Breast epithelium (tissue), 3 donors: Measurements from ENCODE around the gene TNFRSF12A.

Source experiments
- CTCF ChIP-seq, 3 donors: fragments of 450-650 bp; IDR thresholded peaks; one replicate each; pipeline ENCODE4 v1.5.1; 2016 to 2017; ENCODE audit warnings: antibody characterized with exemption in 3 of 3, mild to moderate bottlenecking in 3 of 3, moderate library complexity in 3 of 3
- POLR2A ChIP-seq: fragments of 450-650 bp; IDR thresholded peaks from one replicate; pipeline ENCODE4 v1.6.1; 2016; ENCODE audit warnings: antibody characterized with exemption, mild to moderate bottlenecking, moderate library complexity
- POLR2AphosphoS5 ChIP-seq, 3 donors: sonication (generic); formaldehyde crosslinking; IDR thresholded peaks; one replicate each; pipeline ENCODE4 v1.6.1; 2017; ENCODE audit warnings: antibody characterized with exemption in 3 of 3

GRCh38 chr16:3054965-3055733 lies 35.0 kb downstream of the TNFRSF12A start:
- TF ChIP-seq CTCF (IDR thresholded peaks at IDR 0.05), result no peak
- no peak for TF ChIP-seq POLR2AphosphoS5 (IDR thresholded peaks at IDR 0.05)
- no peak for TF ChIP-seq POLR2A
